Psoas muscle (tissue), 8 donors: ENCODE measurements around the gene ENAH. TPM values are rescaled to one million over a fixed set of nuclear protein-coding genes. Genes with fewer than 3 reads are reported as not detected.
"Not testable (repeated sequence)": the region's sequence is repeated elsewhere in the genome, so short reads cannot be mapped to it uniquely, and the experiment has no call there.

ENCODE experiments used
- ATAC-seq, 4 donors: fragments of 200-7000 bp; cut with Tn5 transposase; one replicate each; pipeline ENCODE4 v1.9.1; 2020; ENCODE audit warnings: moderate library complexity in 3 of 4, mild to moderate bottlenecking in 2 of 4
- DNase-seq, 2 donors: peaks; one replicate each; pipeline ENCODE4 v3.0.0-alpha.2; 2020
- H3K27ac ChIP-seq: fragments of 200-600 bp; one replicate; pipeline ENCODE4 v1.8.0; 2022
- H3K27me3 ChIP-seq, 3 donors: fragments of 200-600 bp in 1 of 3; one replicate each; pipeline versions ENCODE4 v1.6.1 to v1.8.0; 2013 to 2022; ENCODE audit warnings: low read length in 2 of 3, mild to moderate bottlenecking in 2 of 3, moderate library complexity in 1 of 3; ENCODE audit not compliant: insufficient read depth in 3 of 3
- H3K36me3 ChIP-seq, 2 donors: fragments of 200-600 bp in 1 of 2; one replicate each; pipeline versions ENCODE4 v1.6.1 to v1.8.0; 2013 to 2022; ENCODE audit warnings: low read depth in 1 of 2, mild to moderate bottlenecking in 1 of 2, moderate library complexity in 1 of 2; ENCODE audit not compliant: insufficient read depth in 1 of 2
- H3K4me1 ChIP-seq: fragments of 200-600 bp; one replicate; pipeline ENCODE4 v1.8.0; 2022
- H3K4me3 ChIP-seq: fragments of 200-600 bp; one replicate; pipeline ENCODE4 v1.8.0; 2022; ENCODE audit warnings: mild to moderate bottlenecking
- H3K9me3 ChIP-seq: fragments of 200-600 bp; one replicate; pipeline ENCODE4 v1.8.0; 2022
- WGBS, 3 donors: extraction: QIAGEN DNeasy Blood & Tissue Kit; methylation state at CpG; one replicate each; pipeline versions ENCODE4 v1.1.6 to v1.1.7; 2013; 5-methylcytosine and 5-hydroxymethylcytosine counted together
- intact Hi-C, 2 donors: fragments of 100-400 bp; cut with DNase I; formaldehyde crosslinking; loops; one replicate each; pipeline versions ENCODE4 v1.11.0 to v1.14.2; 2022
- polyA plus RNA-seq, 3 donors: library from polyadenylated mRNA; stranded (reverse); fragments of 200-250 nt; gene quantifications; one replicate each; pipeline ENCODE4 v1.2.3, GENCODE V29; 2013
- total RNA-seq, 4 donors: library from RNA; stranded (reverse); fragmentation: NEBNext Ultra II Directional in 2 of 4; extraction: Animal tissue kit (Norgen Biotek cat#: 25700) in 2 of 4; gene quantifications; one replicate each; pipeline versions ENCODE4 v1.2.1 to v1.2.4, GENCODE V29; 2021 to 2023
- TF ChIP-seq, protein P1 (sequence below): fragments of 200-600 bp; IDR thresholded peaks from one replicate; pipeline ENCODE4 v1.8.0; 2022; ENCODE audit warnings: antibody characterized with exemption
- donor health status: healthy with polysubstance abuse.
- donor health status: DM: no; HTN: no; CAD: no; lungs with moderate emphysema.
- donor health status: Bipolar disorder and iron deficiency.
- donor health status: healthy.
- donor health status: DM: yes; HTN: yes; CAD: no.
- donor health status: DM: no; HTN: no; CAD: no.
- donor health status: DM: no; HTN: no; CAD: no.
- donor health status: DM: yes; HTN: yes; CAD: no.

ENAH gene
- total and polyA plus RNA-seq, 7 donors = 17.1 to 262 (median 119) TPM

DNA sequence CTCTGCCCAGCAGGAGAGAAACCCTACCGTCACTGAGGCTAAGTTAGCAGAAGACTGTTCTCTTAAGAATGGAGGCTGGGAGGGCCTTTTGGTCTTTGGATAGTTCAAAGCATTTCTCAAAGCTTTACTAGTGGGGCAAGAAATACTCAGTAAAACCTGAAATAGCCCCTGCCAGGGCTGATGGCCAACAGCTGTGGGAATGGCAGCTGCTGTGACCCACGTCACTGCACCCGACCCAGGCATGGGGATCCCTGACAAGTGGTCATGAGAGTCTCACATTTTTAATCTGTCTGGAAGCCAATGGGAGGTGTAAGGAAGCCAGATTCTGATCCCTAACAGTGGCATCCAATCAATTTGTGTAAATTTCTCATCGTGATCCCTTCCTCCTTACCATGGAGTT is 44.5 kb upstream of the ENAH start:
- Histone ChIP-seq H3K27ac (peak overlapping the region; percentile 75), H3K27me3 (no peaks in the 10 kb centered on the region), H3K36me3 (no peaks in the 10 kb centered on the region), H3K9me3 (no peaks in the 10 kb centered on the region), H3K4me1 (peaks cover 32% of the 10 kb centered on the region), H3K4me3 (no peak overlapping the region)
- peak in 3 of 4 donors; percentile 40 to 56 (median 52) for ATAC-seq
- DNase-seq = peak; percentile 56 to 57
- intact Hi-C loops = loop anchor here in 1 of 2 donors (2.0 kb wide), 1 partner anchor 43 kb away; no protein-coding TSS in a partner anchor
- WGBS, 3 donors = 20 to 35% (median 32%) methylated on average over 4 of the region's 4 CpGs
- TF ChIP-seq, protein P1, sequence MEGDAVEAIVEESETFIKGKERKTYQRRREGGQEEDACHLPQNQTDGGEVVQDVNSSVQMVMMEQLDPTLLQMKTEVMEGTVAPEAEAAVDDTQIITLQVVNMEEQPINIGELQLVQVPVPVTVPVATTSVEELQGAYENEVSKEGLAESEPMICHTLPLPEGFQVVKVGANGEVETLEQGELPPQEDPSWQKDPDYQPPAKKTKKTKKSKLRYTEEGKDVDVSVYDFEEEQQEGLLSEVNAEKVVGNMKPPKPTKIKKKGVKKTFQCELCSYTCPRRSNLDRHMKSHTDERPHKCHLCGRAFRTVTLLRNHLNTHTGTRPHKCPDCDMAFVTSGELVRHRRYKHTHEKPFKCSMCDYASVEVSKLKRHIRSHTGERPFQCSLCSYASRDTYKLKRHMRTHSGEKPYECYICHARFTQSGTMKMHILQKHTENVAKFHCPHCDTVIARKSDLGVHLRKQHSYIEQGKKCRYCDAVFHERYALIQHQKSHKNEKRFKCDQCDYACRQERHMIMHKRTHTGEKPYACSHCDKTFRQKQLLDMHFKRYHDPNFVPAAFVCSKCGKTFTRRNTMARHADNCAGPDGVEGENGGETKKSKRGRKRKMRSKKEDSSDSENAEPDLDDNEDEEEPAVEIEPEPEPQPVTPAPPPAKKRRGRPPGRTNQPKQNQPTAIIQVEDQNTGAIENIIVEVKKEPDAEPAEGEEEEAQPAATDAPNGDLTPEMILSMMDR = no peak

DNA sequence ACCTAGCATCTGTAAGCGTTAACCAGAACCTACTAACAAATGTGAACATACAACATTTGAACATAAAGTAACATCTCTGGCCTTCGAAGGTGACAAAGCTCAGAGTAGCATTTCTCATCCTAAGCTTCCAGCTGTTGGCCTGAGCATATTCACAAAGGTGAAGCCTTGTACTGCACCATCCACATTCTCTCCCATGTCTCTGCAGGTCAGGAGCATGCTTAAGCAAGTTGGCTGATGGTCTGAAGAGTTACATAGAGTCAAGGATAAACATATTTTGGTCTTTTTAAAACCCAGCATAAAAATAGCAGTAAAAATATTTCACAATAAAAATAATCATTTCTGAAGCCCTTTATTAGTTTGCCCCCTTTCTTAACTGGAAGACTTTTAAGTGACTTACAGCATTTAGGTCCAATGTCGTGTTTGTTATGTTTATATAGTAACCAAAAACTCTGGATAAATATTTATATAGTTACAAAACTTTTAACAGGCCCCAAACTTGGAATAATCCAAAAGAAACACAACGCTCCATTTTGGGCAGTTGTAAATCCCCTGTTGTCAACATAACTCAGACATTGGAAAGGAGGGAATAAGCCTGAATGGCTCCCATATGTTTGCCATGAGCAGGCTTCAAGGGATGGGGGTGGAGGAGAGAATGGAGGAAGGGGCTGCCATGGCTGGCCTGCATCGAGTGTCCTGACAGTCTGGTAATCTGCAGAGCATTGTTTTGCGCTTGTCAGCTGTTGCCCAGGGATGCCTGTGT is 42.8 kb upstream of the ENAH start:
- TF ChIP-seq, protein P1 = no peak
- ATAC-seq (no peak), DNase-seq (no peak)
- no peaks in the 10 kb centered on the region for H3K9me3 ChIP-seq
- H3K4me3 ChIP-seq = no peak overlapping the region
- H3K27me3 ChIP-seq = no peaks in the 10 kb centered on the region
- peak overlapping the region; percentile 75 for H3K27ac ChIP-seq
- intact Hi-C loops = loop anchor here in 1 of 2 donors (2.0 kb wide), 1 partner anchor 41 kb away; no protein-coding TSS in a partner anchor
- 61 to 69% (median 66%) methylated on average over 6 of the region's 6 CpGs for WGBS, 3 donors
- H3K36me3 ChIP-seq = no peaks in the 10 kb centered on the region
- peaks cover 42% of the 10 kb centered on the region for H3K4me1 ChIP-seq

DNA sequence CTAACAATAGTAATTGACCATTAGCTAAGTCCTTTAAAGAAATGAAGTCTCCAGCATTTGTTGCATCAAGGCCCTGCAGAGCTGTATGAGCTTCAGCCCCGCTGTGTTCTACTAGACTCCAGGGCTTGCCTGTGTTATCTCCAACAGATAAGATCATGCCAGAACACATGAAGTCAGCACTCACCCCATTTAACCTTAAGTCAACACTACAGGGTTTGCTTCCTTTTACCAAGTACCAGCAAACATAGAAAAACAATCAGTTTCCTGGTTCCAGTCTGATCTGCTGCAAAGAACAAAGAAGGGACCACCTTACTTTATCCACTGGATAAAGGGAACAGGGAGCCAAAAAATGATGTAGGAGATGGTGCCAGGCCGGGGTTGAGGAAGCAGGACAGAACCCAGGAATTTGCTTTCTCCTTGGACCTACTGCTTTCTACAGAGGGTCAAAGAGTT is 41.3 kb upstream of the ENAH start:
- Histone ChIP-seq H3K9me3 (no peaks in the 10 kb centered on the region), H3K4me1 (peaks cover 39% of the 10 kb centered on the region), H3K36me3 (no peaks in the 10 kb centered on the region), H3K4me3 (no peak overlapping the region), H3K27ac (no peak overlapping the region), H3K27me3 (no peaks in the 10 kb centered on the region)
- DNase-seq (no peak), ATAC-seq (no peak)
- TF ChIP-seq, protein P1 = no peak
- intact Hi-C loops = no loop called here
- WGBS, 3 donors = 43 to 63% (median 58%) methylated on average over 2 of the region's 2 CpGs

DNA sequence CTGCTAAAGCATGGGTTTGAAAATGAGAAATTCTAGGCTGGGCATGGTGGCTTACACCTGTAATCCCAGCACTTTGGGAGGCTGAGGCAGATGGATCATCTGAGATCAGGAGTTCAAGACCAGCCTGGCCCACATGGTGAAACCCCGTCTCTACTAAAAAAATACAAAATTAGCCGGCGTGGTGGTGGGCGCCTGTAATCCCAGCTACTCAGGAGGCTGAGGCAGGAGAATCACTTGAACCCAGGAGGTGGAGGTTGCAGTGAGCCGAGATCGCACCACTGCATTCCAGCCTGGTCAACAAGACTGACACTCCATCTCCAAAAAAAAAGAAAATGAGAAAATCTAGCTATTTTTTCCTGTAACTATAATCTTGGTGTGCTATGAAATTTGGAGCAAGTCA is 40.8 kb upstream of the ENAH start:
- WGBS, 3 donors = 95 to 99% (median 96%) methylated on average over 6 of the region's 6 CpGs
- H3K27me3 ChIP-seq, DNase-seq, ATAC-seq, H3K4me3 ChIP-seq, H3K27ac ChIP-seq, H3K36me3 ChIP-seq, intact Hi-C loops, H3K9me3 ChIP-seq: not testable (repeated sequence)
- H3K4me1 ChIP-seq = peaks cover 36% of the 10 kb centered on the region

DNA sequence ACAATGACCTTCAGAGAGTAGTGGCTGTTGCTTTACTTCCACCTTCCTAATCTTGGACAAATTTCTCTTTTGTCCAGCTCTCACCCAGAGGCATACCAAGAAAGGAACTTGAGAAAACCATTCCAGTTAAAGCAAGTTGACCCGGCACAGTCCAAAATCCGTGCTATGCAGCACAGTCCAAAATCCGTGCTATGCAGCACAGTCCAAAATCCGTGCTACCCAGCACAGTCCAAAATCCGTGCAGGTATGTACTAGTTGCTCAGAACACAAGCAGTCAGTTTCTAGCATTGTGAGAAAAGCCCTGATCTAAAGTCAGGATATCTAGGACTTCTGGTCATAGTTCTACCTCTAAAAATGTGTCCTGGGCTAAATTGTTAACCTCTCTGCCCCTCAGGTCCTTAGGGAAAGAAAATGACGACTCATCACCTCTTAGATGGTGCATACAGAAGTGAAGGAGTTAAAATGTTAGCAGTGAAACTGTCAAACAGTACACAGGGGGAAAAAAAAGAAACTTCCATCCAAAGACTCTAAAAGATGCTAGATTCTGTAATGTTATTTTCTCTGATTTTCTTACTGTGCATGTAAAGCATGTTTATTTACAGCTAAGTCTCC is 40.3 kb upstream of the ENAH start:
- H3K27ac ChIP-seq = no peak overlapping the region
- intact Hi-C loops = no loop called here
- peaks cover 36% of the 10 kb centered on the region for H3K4me1 ChIP-seq

More for the DNA sequence above, 40.3 kb upstream of the ENAH start:
- DNase-seq = no peak
- no peaks in the 10 kb centered on the region for H3K36me3 ChIP-seq
- no peak overlapping the region for H3K4me3 ChIP-seq
- H3K9me3 ChIP-seq = no peaks in the 10 kb centered on the region
- no peak for ATAC-seq
- TF ChIP-seq, protein P1 = no peak
- H3K27me3 ChIP-seq = no peaks in the 10 kb centered on the region
- 79 to 86% (median 80%) methylated on average over 6 of the region's 6 CpGs for WGBS, 3 donors
